Cardiac septum (tissue), 1 donor: ENCODE measurements around the gene MBD5. TPM values are rescaled to one million over a fixed set of nuclear protein-coding genes. Genes with fewer than 3 reads are reported as not detected.

Experiments
- DNase-seq: peaks from one replicate; pipeline ENCODE4 v3.0.0-alpha.2; 2020; ENCODE audit warnings: low spot score
- intact Hi-C: fragments of 100-400 bp; cut with DNase I; formaldehyde crosslinking; loops from one replicate; pipeline ENCODE4 v1.14.0; 2022
- total RNA-seq: library from RNA; stranded (reverse); fragmentation: NEBNext Ultra II Directional; extraction: Animal tissue kit (Norgen Biotek cat#: 25700); gene quantifications from one replicate; pipeline ENCODE4 v1.2.1, GENCODE V29; 2021
- donor health status: DM: no; HTN: no; CAD: no.

Gene MBD5
- total RNA-seq, 1 donor from 2014 or later: 32.4 TPM

- intact Hi-C loops: no loop called here
- DNase-seq: no peak
Measured at GRCh38 chr2:148102641-148103040, 81.8 kb downstream of the MBD5 start.

DNA sequence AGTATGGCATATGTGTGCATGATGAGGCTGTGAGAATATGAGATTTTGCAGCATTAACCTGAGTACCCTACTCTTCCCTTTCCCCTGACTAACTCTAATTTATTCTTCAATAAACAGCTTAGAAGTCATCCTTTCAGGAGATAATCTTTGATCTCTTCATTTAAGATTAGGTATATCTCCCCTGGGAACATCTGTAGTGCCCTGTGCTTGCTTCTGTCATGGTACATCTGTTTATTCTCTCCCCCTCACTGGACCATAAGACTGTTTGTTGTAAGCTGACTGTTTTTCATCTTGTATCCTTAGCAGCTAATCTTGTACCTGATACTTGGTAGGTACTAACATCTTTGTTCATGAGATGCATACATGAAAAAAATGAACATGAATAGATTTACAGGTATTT, 83.1 kb downstream of the MBD5 start:
- DNase-seq: no peak
- intact Hi-C loops: no loop called here

- intact Hi-C loops: no loop called here
- DNase-seq: no peak
Measured at GRCh38 chr2:148106331-148106730, 85.4 kb downstream of the MBD5 start.

GRCh38 chr2:148108385-148108784, 87.5 kb downstream of the MBD5 start:
- DNase-seq: no peak
- intact Hi-C loops: no loop called here

- no peak for DNase-seq
- intact Hi-C loops: no loop called here
Measured at GRCh38 chr2:148110184-148110583, 89.3 kb downstream of the MBD5 start.

GRCh38 chr2:148122788-148123187, 101.9 kb downstream of the MBD5 start:
- intact Hi-C loops: no loop called here
- DNase-seq: no peak

DNA sequence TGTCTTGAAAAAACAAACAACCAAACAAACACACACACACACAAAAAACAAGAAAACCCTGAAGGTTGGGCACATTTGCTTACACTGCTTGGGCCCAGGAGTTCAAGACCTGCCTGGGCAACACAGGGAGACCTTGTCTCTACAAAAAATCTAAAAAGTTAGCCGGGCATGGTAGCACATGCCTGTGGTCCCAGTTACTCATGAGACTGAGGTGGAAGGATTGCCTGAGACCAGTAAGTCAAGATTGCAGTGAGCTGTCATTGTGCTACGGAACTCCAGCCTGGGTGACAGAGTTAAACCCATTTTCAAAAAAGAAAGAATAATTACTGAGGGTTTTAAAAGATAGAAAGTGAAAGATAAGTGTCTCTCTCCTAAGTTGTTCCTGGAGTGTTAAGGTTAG, 103.4 kb downstream of the MBD5 start:
- DNase-seq: no peak
- intact Hi-C loops: no loop called here

DNA sequence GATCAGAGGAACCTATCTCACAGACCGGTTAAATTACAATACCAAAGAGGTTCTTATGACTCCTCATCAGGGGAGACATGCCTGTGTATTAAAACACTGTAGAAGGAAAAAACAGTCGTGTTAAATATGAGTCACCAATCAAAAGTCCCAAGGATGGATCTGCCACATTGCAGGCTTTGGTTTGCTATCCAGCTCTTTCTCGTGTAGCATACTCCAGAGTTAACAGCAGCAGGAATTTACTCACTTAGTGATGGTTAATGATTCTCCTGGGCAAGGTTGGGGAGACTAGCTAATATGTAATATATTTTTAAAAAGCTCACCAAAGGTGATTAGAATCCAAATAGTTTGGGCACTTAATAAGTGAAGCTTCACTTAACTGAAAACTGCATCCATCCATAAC, 109.7 kb downstream of the MBD5 start:
- DNase-seq: no peak
- intact Hi-C loops: no loop called here

DNA sequence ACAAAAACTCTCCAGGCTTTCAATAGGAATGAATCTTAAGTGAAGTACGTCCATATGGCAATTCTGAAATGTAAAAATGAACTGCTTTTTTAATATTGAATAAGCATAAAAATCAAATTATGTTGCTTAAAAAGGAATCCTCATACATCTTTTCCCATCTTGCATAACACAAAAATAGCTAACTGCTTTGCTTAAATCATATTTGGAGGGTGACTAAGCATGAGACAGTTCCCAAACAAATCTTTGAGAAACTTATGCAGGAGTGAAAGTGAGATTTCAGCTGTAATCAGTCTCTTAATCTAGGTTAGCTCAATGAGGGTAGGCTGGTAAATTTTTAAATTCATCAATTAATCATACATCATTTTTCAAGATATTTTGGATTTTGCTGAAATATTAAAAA, 111.5 kb downstream of the MBD5 start:
- DNase-seq: no peak
- intact Hi-C loops: no loop called here

DNA sequence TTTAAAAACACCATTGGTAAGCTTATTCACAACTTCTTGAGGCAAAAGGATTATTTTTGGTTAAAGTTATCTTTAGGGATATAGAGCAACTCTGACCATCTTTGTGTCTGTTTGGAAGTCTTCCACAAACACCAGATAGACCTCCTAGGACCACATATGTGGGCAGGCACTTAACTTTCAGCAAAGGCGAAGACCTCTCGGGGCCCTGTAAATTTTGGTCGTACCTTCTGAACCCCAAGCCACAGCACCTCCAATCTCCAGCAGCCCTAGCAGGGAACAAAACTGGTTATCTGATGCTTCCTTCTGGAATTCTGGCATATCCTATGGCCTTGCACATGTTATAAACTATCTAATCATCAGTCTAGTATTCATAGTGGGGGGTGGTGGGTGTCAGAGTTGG, 114.8 kb downstream of the MBD5 start:
- DNase-seq: no peak
- intact Hi-C loops: no loop called here

DNA sequence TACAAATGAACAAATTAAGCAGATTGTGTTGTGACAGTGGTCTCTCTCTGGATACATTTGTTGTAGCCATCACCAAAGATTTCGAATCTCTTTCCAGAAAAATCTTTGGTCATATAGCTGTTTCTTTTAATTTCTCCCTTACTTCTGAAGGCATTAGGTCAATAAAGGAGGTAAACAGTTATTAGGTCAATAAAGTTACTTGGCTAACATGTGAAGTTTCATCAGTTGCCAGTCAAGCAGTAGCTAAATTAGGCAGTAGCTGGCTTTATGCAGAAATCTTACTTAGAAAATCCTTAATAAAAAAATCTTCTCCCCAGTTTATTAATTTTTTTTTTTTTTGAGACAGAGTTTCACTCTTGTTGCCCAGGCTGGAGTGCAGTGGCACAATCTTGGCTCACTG, 115.5 kb downstream of the MBD5 start:
- intact Hi-C loops: no loop called here
- DNase-seq: no peak

- DNase-seq: no peak
- intact Hi-C loops: no loop called here
Measured at GRCh38 chr2:148161909-148162435, 141.1 kb downstream of the MBD5 start.

DNA sequence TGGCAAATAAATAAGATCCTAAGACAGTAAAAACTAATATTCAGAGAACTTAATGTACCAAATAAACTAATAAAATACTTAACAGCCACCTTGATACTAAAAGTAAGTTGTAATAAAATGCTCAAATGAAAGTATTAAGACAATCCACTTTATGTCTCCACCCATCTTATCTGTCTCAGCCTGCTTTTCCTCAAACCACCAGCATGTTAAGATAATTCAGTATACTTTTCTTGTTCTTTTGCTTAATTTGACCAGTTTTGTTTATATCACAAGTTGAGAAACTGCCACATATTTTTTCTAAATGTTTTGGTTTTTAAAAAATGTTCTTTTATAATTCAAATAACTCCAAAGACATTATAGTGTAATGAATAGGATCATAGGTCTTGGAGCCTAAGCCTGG, 142.0 kb downstream of the MBD5 start:
- no peak for DNase-seq
- intact Hi-C loops: no loop called here

GRCh38 chr2:148165975-148166374, 145.1 kb downstream of the MBD5 start:
- DNase-seq: no peak
- intact Hi-C loops: no loop called here

- intact Hi-C loops: no loop called here
- DNase-seq: no peak
Measured at GRCh38 chr2:148167241-148167766, 146.4 kb downstream of the MBD5 start.

DNA sequence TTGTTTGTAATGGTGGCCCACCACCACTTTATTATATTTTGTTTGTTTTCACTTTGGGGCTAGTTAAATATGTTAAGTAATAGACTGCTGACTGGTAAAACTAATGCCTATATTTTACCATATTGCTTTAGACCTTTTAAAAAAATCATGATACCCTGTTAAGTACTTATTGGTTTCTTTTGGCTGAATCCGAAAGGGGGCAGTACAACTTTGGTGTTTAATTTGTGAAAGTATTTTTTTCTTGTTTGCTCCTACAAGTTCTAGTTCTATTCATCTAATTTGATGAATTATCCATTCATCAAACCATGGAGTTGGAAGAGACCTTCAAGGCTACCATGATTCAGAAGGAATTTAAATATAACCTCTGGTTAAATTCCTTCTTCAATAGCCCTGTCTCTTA, 147.0 kb downstream of the MBD5 start:
- intact Hi-C loops: no loop called here
- no peak for DNase-seq

- no peak for DNase-seq
- intact Hi-C loops: no loop called here
Measured at GRCh38 chr2:148172131-148172753, 151.4 kb downstream of the MBD5 start.

GRCh38 chr2:148173168-148173567, 152.3 kb downstream of the MBD5 start:
- intact Hi-C loops: no loop called here
- DNase-seq: no peak

- DNase-seq: no peak
- intact Hi-C loops: no loop called here
Measured at GRCh38 chr2:148177559-148177958, 156.7 kb downstream of the MBD5 start.

DNA sequence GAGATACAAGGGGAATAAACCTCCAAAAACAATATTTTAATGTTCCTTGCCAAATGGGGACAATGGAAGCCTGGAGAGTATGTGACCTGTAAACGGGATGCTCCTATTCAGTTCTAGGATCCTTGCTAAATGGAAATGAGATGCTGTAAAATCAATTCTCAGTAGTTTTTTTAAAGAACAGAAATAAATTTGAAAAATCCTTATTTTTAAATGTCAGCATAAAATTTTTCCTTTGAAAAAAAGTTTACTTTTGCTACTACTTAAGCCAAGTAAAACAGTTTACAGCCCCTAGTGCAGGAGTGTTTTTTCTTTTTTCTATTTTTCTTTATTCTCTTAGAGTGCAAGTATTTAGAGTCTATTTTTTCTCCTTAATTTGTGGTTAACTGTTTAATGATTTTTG, 158.8 kb downstream of the MBD5 start:
- no peak for DNase-seq
- intact Hi-C loops: no loop called here

DNA sequence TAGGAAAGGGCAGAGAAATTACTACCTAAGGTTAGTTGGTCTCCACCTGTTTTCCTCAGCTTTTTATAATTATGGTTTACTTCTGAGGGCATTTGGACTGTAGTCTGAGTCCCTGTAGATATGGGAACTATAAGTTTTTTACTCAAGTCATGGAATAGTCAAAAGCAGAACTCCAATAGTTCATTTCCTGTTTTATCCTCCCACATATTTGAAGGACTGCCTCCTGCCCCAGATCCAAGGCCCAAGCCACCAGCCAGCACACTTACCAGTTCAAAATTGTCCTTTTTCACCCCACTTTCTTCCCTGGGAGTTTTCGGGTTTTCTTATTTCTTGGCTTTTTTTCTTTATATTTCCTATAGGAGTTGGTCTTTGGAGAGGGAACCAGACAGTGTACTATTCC, 164.1 kb downstream of the MBD5 start:
- no peak for DNase-seq
- intact Hi-C loops: no loop called here

GRCh38 chr2:148194882-148195281, 174.0 kb downstream of the MBD5 start:
- intact Hi-C loops: no loop called here
- no peak for DNase-seq
